Dermis microvascular lymphatic vessel endothelial cell (primary cell): ENCODE data around the gene TNFRSF8. TPM values are rescaled to one million over a fixed set of nuclear protein-coding genes. Genes with fewer than 3 reads are reported as not detected.

ENCODE experiments used
- DNase-seq, 2 donors: peaks; one replicate each; pipeline versions ENCODE4 v3.0.0 to v3.0.0-alpha.2; 2010; ENCODE audit warnings: low read depth in 2 of 2
- total RNA-seq: library from RNA; depleted of rRNA; stranded (reverse); fragments of >200 nt; gene quantifications from 2 replicates; pipeline ENCODE4 v1.2.1, GENCODE V29; 2014

TNFRSF8 gene
- total RNA-seq, 1 donor from 2014 or later, result not detected

- no peak for DNase-seq
Observed at GRCh38 chr1:12172042-12172851, 109.1 kb downstream of the TNFRSF8 start.

DNA sequence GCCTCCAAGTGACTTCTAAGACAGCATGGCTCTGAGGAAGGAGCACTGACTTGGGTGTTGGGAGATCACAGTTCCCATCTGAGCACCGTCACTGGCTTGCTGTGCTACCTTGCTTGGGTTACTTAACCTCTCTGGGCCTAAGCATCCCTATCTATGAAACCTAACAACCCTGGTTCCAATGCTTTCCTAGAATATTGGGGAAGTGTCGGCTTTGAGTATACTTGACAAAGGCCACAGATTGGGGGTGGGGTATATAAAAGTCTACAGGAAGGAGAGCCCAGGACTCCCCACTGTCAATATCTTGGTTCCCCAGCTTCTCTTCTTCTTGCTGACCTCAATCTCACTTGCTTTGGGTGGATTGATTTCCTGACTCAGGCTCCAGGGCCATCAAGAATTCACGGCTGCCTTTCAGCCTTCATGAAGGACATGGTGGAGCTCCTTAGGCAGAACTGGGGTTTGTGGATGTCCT is 110.0 kb downstream of the TNFRSF8 start:
- no peak for DNase-seq

DNA sequence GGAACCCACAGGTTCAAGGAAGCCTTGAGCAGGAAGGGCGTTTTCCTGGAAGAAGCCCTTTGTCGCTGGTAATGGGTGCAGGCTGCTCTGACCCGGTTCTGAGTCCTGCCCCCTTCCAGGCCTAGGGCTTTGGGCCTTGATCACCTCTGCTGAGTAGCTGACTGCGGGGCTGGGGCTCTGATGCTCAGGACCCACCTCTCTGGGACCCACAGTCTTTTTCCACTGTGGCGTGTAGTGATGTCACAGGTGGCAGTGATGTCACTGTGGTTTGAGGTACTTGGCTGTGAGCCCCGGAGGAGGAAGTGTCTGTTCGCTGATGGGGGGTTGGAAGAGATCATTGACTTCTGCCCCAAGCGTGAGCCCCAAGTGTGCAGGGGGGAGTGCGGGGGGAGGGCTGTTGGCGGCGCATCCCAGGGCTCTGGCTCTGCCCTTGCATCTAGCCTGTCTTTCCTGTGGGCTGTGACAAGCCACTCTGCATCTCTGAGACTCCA is 110.6 kb downstream of the TNFRSF8 start:
- no peak for DNase-seq

DNA sequence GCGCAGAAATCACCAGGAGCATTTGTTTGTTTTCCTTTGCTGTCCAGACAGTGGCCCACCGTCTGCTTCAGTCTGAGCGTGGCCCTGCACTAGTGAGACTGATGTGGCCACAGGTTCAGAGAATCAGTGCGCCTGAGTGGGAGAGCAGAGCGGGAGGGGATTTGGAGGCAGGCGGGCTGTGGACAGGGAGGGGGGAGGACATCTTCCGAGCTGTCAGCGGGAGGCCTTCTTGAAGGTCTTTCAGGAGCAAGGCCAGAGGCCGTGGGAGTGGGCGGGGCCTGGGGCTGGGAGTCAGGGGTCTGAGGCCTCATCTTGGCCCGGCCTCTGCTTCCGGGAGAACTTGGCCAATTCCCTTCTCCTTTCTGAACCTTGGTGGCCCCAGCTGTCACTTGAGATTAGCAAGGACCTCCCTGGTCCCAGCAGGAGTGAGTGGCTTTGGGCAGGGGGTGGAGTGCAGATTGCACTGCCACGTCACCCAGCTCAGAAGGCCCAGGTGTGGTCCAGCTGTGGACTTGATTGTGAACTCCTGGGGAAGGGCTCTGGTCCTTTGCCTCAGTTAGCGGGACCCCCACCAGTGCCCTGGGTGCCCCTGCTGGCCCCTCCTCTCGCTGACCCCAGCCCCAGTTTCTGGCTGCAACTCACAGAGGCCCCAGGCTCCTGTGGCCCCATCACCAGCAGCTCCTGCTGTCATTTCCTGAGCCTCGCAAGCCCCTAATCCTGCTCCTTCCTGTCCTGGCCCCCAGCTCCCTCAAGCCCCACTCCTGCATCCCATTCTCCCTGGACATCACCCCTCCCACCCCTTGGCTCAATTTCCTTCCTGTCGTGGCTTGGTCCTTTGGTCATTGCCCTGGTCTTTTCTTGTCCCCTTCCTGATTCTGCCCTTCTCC is 112.1 kb downstream of the TNFRSF8 start:
- DNase-seq, result no peak

- DNase-seq, result no peak
Observed at GRCh38 chr1:12176298-12177118, 113.4 kb downstream of the TNFRSF8 start.

DNA sequence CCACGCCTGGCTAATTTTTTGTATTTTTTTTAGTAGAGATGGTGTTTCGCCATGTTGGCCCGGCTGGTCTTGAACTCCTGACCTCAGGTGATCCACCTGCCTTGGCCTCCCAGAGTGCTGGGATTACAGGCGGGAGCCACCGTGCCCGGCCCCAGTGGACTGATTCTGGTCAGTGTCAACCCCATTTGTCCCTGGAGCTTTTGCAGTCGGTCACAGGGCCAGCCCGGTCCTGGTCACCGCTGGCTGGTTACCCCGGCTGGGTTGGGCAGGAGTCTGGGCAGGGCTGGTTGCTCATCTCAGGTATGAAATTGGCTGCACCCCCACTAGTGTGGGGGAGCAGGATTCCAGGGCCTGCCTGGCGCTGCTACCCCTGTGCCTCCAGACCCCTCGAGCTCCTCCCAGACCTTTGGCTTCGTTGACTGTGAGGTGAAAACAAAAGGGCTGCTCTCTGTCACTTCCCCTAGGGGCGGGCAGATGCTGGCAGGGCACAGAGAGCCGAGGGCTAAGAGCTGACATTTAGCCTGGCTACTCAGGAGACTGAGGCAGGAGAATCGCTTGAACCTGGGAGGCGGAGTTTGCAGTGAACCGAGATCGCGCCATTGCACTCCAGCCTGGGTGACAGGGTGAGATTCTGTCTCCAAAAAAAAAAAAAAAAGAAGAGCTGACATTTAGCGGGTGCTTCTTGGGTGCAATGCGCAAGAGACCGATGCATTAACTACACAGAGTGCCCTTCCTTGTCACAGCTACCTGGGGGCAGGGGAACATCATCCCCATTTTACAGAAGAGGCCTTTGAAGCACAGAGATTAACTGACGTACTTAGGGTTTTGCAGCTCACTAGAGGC is 114.3 kb downstream of the TNFRSF8 start:
- DNase-seq, result no peak

- peak; percentile 79 to 92 for DNase-seq
Observed at GRCh38 chr1:12177999-12178441, 114.9 kb downstream of the TNFRSF8 start.

DNA sequence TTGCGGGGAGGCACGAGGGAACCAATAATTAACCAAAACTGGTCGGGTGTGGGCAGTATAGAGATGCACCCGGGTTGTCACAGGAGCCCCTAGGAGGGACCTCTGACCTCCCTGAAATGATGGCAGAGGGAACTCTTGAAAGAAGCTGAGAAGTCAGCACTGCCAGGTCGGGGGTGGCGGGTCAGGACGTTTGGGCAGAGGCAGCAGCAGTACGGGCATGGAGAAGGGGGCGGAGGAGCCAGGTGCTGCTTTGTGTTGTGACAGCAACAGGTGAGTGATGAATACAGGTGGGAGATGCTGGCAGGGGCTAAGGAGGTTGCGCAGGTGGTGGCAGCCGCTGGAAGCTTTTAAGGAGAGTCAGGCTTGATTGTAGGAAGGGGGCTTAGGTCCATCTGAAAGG is 115.4 kb downstream of the TNFRSF8 start:
- no peak for DNase-seq

GRCh38 chr1:12179111-12179519 is 116.0 kb downstream of the TNFRSF8 start:
- DNase-seq, result peak; percentile 51 to 89

DNA sequence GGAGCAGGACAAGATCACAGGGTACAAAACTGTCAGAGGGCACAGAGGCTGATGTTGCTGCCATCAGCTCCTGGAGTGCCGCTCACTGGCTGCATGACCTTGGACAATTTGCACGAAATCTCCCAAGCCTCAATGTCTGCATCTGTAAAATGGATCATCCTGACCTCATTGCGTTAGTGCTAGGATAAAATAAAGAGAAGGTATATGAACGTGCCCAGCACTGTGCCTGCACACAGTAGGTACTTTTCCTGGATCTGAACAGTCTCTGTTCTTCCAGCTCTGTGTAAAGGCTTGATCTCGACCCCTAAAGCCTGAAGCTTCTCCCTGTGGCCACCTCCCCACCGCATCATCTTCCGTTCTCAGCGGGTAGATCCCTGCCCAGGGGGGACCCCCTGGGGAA is 116.6 kb downstream of the TNFRSF8 start:
- no peak for DNase-seq

GRCh38 chr1:12180315-12180714 is 117.2 kb downstream of the TNFRSF8 start:
- no peak for DNase-seq

DNA sequence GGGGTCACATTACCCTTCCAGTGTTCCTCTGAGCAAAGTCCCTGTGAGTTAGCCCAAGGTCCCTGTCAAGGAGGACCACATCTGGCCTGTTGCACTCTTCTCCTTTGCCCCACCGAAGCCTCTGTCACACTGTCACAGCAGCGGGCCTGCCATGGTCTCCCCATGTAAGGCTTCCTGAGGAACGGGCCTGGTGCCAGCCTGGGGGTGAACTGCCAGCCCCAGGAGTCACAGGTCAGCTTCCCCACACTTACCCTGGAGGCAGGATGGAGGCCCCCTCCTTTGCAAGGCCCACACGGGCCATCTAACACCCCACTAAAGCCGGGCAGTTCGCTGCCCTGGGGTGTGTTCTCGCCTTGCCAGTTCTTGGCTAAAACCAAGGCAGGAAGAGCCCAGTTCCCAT is 117.8 kb downstream of the TNFRSF8 start:
- DNase-seq, result no peak

DNA sequence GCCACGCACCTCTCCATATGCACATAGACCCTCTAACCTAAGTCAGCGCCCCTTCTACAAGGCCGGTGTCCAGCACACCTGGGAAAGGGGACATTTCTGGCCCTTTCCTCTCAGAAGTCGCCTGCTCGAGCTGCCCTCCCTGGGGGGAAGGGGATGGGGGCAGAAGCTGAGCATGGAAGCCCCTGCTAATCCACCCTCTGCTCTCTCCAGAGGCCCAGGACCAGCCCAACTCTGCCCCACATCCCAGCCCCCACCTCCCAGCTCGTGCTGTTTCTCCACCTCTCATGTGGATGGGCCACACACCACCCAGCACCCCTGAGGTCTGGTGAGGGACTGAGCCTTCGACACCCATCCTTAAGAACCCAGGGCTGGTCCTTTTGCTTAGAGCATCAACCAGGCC is 118.5 kb downstream of the TNFRSF8 start:
- no peak for DNase-seq

- no peak for DNase-seq
Observed at GRCh38 chr1:12182410-12182984, 119.4 kb downstream of the TNFRSF8 start.

DNA sequence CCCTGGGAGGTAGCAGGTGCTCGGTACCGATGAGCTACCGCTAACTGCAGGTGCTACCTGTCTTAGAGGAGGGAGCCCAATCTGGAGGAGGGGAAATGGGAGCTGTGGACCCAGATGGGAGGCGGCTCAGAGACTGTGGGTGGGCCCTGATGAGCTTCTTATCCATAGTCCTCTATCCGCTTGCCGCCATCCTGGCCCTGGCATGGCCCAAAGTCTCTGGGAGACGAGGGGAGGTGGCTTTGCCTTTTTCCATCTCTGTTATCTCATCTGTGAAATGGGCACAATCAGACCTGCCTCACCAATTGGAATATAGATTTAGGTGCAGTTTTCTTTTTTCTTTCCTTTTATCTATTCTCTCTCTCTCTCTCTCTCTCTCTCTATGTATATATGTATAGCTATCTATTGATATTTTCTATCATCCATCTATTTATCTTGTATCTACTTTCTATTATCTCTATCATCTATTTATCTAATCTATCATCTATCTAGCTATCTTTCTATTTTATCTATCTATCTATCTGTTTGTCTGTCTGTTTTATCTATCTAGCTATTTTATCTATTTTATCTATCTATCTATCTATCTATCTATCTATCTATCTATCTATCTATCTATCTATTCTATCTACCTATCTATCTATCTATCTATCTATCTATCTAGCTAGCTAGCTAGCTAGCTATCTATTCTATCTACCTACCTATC is 120.1 kb downstream of the TNFRSF8 start:
- DNase-seq, result no peak

- peak in 1 of 2 donors; percentile 87 for DNase-seq
Observed at GRCh38 chr1:12184008-12184681, 121.0 kb downstream of the TNFRSF8 start.

DNA sequence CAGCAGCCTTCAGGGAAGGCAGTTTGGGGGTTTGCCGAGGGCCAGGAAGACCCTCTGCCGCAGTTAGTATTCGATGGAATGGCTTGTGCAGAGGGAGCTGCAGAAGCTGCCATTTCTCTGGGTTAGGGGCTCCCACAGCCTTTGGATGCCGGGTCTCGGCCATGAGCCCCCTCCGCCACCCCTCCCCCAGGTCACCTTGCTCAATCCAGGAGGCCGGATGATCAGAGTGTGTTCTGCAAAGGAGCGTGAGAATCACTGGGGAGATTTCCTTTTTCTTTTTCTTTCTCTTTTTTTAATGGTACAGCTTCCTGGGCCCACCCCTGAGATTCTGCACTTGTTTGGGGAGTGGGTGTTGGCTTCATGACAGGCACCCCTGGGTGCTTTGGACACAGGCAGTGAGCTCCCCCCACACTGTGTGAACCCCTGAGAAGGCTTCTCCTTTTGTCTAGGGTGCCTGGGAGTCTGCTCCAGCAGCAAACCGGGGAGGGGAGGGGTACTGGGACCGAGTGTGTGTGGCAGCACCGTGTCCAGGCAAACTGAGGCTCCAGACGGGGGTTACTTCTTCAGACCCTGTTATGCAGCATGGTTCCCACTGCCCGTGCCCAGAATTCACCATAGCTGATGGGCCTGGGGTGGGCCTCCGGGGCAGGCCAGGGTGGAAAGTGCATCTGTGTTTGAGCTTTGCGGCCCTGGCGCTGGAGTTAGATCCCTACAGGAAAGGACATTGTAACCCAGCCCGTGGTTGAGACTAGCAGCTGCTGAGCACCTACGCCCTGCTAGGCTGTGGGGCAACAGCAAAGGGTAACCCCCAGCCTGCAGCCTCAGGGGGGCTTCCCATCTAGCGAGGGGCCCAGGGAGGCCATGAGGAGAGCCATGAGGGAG is 122.2 kb downstream of the TNFRSF8 start:
- DNase-seq, result no peak
